UCSD-AML1 (cell line): ENCODE results near the gene ZNF503.
"Not testable (repeated sequence)": the region's sequence is repeated elsewhere in the genome, so short reads cannot be mapped to it uniquely, and the experiment has no call there.

Experiments
- DNase-seq: peaks from one replicate; lab custom pipeline; 2025; ENCODE audit not compliant: unreplicated experiment; lab: John Stamatoyannopoulos, UW

The ZNF503 gene

GRCh38 chr10:75396631-75397495 is 4.7 kb downstream of the ZNF503 start:
- no peak for DNase-seq

DNA sequence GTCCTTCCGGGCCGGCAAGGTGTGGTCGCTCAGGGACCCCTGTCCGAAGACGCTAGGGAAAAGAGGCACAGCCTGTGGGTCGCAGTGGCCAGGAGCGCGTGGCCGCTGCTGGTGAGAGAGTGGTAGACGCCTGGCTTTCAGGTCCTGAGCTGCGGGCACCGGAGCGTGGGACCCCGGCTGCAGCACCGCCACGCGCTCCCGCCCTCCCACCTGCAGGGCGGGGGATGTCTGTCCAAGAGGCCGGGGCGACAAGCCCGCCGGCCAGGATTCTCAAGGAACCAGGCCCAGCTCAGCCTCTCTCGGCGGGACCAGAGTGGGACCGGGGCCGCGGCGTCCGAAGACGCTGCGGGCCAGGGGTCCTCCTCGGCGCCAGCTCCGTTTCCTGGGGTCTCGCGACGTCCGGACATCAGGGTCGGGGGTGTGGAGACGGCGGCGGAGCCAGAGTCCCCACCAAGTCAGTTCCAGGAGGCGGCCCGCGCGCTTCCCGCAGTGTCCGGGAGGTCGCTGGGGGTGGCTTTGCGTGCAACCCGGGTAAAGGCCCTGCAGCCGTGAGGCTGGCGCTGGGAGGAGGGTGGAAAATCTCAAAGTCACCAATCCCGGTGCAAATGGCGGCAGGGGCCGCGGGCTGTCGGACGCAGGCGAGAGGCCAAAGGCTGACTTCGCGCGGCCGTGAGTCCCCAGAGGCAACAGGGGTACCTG is 5.5 kb downstream of the ZNF503 start:
- DNase-seq: no peak

DNA sequence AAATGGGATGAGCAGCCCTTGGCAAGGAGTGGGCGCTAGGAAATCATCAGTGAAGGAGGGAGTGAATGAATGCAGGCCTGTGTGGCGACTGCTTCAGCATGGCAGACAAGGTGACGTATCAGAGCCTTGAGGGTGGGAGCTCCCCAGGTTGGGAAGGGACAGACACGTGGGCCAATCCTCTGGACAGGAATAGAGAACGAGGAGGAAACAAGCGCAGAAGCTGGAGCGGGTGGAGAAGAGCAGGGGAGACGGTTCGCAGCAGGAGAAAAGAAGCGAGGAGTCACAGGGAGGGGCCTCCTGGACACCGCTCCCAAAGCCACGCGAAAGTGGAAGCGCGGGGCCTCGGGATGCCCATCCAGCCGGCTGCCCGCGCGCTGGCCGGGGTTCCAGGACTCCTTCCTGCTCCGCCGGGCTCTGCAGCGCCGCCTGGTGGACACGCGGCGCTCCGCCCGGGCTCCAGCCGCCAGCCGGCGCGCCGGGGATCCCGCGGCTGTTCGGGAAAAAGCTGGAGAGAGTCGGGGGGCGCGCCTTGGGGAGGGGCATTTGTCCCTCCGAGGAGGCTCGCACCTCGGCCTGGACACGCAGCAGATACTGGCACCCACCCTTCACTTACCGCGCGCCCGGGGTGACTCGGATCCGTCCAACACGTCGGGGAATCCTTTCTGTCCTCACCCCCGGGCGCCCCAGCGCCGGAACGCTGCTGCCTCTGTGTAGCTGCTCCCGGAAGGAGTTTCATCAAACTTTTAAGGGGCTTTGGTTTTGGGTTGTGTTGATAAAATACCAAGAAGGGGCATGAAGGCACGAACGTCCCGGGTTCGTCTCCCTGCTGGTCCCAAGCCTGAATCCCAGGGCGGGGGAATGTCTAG is 6.3 kb downstream of the ZNF503 start:
- DNase-seq: no peak

GRCh38 chr10:75394221-75394620 is 7.3 kb downstream of the ZNF503 start:
- no peak for DNase-seq

DNA sequence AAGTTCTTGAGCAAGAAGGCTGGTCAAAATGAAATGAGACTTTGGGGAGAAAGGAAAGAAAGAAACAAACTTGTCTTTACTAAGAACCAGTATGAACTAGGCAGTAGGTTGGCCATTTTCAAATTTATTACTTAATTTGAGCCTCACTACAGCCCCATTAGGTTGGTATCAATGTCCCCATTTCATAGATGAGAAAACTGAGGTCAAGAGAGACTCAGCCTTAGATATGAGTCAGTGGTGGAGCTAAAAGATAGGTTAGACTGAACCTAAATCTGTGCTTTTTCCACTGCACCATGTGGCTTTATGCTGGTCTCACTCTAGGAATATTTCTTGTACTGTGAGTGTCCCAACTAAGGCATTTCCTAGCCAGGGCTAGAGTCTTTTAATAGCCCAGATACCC is 8.8 kb downstream of the ZNF503 start:
- no peak for DNase-seq

DNA sequence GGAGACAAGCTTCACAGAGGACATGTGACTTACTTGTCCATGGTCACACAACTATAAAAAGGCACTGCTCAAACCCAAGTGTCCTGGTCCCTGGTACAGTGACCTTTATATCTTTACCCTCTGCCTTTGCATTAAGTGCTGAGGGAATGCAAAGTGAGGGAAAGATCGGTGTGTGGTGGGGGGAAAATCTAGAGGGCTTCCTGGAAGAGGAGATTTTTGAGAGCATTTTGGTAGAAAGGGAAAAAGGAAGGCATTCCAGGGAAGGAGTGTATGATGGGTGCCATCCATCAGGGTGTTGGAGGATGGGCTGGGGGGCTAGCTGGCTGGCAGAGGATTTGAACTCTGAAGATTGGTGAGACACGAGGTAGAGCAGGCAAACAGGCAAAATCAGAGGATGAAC is 9.3 kb downstream of the ZNF503 start:
- no peak for DNase-seq

DNA sequence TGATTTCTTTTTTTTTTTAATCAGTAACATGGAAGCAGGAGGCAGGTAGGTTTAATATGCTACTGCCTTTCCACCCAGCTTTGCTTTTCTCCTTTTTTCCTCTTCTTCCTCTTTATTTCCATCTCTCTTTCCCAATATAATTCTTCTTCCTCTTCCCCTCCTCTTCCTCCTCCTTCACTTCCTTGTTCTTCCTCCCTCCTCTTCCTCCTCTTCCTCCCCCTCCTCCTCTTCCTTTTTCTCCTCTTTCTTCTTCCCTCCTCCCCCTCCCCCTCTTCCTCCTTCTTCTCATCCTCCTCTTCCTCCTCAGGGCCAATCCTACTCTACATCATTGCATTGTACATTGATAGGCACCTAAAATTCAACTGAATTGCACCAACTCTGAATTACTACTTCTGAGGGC is 11.4 kb downstream of the ZNF503 start:
- no peak for DNase-seq

GRCh38 chr10:75388082-75388481 is 13.5 kb downstream of the ZNF503 start:
- DNase-seq: no peak

DNA sequence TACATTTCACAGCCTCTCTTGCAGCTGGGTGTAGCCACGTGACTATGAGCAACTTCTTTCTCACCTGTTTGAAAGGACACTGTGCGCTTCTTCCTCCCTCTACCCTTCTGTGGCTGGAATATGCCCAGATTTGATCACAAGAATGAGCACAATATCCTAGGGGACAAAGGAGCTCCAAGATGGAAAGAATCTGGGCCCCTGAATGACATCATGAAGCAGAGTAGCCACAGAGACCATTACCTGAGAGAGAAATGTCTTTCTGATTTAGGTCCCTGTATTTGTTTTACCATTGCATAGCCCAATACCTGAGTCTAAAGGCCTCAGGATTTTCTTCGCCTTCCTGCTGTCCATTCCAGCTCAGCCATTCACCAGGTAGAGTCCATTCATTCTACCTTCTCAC is 15.4 kb downstream of the ZNF503 start:
- no peak for DNase-seq

GRCh38 chr10:75379817-75380216 is 21.7 kb downstream of the ZNF503 start:
- DNase-seq: no peak

DNA sequence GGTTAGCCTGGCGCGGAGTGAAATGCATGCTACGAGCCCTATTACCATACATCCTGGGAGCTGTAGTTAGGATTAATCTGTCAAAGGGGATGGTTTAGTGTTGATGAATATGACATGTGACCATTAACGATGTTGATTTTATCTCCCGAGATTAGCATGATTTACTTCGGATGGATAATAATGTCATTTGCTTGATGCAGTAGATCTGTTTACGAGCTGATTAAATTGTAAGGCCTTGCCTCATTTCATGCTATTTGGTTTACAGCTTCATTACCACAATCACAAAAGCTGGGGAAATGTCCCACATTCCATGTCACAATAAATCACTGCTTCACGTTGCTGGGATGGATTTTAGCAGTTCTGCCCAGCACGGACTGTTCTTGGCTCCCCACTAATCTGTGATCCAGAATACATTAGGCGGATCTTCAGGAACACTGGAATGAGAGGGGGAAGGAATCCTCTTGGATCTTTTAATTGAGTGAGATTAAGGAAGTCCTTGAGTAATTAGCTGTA is 22.3 kb downstream of the ZNF503 start:
- no peak for DNase-seq

GRCh38 chr10:75378379-75378778 is 23.2 kb downstream of the ZNF503 start:
- DNase-seq: no peak

DNA sequence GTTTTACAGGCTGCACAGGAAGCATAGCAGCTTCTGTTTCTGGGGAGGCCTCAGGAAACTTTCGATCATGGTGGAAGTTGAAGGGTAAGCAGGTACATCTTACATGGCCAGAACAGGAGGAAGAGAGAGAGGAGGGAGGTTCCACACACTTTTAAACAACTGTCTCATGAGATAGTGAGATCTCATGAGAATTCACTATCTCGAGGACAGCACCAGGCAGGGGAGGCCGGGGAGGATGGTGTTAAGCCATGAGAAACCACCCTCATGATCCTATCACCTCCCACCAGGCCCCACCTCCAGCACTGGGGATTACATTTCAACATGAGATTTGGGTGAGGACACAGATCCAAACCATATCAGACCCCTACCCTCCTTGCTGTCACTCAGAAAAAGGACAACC is 23.7 kb downstream of the ZNF503 start:
- no peak for DNase-seq

DNA sequence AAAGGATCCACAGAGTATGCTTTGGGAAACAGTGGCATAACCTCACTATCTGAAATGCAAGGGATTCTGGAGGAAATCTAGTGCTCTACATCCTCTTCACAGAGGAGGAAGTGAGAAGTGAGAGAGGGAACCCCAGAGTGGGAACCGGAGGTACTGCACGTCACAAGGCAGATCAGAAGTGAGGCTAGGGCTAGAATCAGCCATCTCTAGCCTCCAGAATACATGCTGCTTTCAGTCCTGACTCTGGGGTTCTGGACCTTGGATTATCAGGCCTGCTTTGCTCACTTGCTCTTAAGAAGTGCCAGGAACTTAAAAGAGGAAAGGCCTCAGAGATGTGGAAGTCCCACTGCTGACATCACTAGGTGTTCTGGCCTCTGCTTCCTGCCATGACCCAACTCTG is 25.7 kb downstream of the ZNF503 start:
- DNase-seq: peak; percentile 28

DNA sequence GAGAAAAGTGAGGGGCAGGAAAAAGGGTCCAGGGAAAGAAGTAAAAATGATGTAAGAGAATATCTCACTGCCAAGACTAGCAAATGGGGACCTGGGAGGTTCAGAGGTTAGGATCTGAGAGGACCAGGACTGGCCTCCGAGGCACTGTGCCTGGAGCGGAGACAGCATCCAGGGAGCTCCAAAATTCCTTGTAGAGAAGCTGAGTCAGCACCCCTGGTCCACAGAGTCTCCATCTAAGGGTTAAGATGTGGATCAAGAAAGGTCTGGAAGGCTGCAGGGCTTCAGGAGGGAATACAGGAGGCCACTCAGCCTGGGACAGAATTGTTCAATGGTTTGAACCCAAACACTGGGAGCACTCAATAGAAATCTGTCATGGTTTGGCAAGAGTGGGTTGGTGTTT is 30.6 kb downstream of the ZNF503 start:
- no peak for DNase-seq

- not testable (repeated sequence) for DNase-seq
These were observed 31.7 kb downstream of the ZNF503 start for GRCh38 chr10:75369838-75370237.

GRCh38 chr10:75367901-75368300 is 33.7 kb downstream of the ZNF503 start:
- DNase-seq: no peak

DNA sequence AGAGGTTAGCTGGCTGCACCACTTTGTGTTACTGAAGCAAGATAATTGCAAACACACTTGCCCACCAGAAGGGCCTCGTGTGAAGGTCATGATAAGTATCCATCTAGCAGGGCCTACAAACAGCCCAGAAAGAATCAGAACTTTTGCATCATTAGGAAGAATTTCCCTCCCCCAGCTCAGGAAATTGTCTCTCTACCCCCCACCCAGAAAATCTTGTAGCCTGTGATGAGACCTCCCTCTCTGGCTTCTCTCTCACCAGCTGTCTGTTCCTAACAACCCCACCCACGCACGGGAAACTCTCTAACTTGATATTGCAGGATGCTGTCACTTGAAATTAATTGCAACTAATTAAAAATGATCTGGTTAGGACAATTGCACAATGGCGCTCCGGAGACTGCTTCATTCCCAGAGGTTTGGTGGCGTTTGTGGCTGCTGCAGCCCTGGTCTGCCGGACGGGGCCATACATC is 34.5 kb downstream of the ZNF503 start:
- DNase-seq: no peak

GRCh38 chr10:75363431-75363830 is 38.1 kb downstream of the ZNF503 start:
- no peak for DNase-seq

DNA sequence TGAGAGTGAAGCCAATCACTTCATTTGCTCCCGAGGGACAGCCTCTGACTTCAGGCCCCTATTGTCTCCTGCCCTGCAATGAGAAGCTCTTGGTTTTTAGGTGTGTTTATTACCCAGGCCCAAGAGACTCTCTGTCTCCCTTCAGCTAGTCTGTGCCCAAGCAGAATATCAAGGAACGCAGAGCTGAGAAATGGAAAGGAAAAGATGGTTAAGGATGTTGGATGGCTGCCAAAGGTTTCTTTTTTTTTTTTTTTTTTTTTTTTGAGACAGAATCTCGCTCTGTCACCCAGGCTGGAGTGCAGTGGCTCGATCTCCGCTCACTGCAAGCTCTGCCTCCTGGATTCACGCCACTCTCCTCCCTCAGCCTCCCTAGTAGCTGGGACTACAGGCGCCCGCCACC is 41.7 kb downstream of the ZNF503 start:
- DNase-seq: not testable (repeated sequence)

GRCh38 chr10:75358835-75359421 is 42.6 kb downstream of the ZNF503 start:
- DNase-seq: no peak
